ENCODE data around the gene ARID1A.

DNA sequence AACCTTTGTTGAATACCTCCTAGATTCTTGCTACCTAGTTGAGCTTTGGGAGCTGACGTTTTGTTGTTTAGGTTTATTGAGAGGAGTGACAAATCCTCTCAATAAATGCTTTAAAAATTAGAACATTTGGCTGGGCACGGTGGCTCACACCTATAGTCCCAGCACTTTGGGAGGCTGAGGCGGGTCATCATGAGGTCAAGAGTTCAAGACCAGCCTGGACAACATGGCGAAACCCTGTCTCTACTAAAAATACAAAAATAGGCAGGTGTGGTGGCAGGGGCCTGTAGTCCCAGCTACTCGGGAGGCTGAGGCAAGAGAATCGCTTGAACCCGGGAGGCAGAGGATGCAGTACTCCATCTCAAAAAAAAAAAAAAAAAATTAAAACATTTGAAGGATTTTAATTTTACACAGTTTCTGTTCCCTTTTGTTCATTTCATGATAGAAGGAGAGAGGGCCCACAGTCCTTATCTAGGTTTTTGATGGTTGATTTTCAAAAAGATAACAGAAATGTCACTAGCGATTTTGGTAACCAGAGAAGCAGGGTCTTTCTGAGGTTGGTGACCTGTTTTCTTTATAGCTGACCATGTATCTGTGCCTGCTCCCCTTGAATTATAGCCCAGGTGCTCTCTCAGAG, 47.7 kb downstream of the ARID1A start:
- TF ChIP-seq, protein P1, sequence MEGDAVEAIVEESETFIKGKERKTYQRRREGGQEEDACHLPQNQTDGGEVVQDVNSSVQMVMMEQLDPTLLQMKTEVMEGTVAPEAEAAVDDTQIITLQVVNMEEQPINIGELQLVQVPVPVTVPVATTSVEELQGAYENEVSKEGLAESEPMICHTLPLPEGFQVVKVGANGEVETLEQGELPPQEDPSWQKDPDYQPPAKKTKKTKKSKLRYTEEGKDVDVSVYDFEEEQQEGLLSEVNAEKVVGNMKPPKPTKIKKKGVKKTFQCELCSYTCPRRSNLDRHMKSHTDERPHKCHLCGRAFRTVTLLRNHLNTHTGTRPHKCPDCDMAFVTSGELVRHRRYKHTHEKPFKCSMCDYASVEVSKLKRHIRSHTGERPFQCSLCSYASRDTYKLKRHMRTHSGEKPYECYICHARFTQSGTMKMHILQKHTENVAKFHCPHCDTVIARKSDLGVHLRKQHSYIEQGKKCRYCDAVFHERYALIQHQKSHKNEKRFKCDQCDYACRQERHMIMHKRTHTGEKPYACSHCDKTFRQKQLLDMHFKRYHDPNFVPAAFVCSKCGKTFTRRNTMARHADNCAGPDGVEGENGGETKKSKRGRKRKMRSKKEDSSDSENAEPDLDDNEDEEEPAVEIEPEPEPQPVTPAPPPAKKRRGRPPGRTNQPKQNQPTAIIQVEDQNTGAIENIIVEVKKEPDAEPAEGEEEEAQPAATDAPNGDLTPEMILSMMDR (IDR thresholded peaks at IDR 0.05): no peak
- no peak for TF ChIP-seq POLR2A (IDR thresholded peaks at IDR 0.05)

All from thyroid gland (tissue), 4 donors.